ENCODE results near the gene CILP2.

CILP2 gene, protein sequence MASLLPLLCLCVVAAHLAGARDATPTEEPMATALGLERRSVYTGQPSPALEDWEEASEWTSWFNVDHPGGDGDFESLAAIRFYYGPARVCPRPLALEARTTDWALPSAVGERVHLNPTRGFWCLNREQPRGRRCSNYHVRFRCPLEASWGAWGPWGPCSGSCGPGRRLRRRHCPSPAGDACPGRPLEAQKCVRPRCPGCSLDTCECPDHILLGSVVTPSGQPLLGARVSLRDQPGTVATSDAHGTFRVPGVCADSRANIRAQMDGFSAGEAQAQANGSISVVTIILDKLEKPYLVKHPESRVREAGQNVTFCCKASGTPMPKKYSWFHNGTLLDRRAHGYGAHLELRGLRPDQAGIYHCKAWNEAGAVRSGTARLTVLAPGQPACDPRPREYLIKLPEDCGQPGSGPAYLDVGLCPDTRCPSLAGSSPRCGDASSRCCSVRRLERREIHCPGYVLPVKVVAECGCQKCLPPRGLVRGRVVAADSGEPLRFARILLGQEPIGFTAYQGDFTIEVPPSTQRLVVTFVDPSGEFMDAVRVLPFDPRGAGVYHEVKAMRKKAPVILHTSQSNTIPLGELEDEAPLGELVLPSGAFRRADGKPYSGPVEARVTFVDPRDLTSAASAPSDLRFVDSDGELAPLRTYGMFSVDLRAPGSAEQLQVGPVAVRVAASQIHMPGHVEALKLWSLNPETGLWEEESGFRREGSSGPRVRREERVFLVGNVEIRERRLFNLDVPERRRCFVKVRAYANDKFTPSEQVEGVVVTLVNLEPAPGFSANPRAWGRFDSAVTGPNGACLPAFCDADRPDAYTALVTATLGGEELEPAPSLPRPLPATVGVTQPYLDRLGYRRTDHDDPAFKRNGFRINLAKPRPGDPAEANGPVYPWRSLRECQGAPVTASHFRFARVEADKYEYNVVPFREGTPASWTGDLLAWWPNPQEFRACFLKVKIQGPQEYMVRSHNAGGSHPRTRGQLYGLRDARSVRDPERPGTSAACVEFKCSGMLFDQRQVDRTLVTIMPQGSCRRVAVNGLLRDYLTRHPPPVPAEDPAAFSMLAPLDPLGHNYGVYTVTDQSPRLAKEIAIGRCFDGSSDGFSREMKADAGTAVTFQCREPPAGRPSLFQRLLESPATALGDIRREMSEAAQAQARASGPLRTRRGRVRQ

DNA sequence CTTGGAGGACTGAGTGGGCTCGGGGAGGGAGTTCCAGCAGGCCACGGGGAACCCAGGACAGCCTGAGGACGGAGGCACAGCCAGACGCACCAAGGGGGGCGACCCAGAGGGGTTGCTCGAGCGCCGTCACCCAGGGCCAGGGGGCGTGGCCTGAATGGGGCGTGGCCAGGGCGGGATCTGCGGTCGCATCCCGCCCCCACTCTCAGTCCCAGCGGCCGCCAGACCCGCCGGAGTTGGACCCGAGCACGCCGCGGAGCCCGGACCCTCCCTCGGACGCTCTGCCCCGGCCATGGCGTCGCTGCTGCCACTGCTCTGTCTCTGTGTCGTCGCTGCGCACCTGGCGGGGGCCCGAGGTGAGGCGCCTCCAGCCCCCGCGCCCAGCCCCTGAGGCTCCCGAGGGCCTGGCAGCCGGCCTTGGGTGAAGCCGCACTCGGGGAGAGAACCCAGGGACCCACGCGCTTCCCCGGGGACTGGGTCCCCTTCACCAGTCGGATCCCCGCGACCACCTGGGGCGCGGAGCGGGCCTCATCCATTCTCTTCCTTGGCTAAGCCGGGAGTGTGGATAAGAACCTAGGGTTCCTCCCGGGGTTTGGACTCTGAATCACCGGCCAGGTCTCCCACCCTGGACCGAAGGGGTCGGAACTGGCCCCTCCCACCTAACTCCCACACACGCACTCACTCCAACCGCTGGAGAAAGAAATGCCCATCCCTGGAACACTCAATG lies at the start of gene CILP2:
TSS of gene CILP2 (plus strand) at position 205 of the 724 bp plus-strand sequence. CDS start at position 290, 85 bp downstream.
- no peak for DNase-seq (ENCODE audit: low spot score)

DNA sequence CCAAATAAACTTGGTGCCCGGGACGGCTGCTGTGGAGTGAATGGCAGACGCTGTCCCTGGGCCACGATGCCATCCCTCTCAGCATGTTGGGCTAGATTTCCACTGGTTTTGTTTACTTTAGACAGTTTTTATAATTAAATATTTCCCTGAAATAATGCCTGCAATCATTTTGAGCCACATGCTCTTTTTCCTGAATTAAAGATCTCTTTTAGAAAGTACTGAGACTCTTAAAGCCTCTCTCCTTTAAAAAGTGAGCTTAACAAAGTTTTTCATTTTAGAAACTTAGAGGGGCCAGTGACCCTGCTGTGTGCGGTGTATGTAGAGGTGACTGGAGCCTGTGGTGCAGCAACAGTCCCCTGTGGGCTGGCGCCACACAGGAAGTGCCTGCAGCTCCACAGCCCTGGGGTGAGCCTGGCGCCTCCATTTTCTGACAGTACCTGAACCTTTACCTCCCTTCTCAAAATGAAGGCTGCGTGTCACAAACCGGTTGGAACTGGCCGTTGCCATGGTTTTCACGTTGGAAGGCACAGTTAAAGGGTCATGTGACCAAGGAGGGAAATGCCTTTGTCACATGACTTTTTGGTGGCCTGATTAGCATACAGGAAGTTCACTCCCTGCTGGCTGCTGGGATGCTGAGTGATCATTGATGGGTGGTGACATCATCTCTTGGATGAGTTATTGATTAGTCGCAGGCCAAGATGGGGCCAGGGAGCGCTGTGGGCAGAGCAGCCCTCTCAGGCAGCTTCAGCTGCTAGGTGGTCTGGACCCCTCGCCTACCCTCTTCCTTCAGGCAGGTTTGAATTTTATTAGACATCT lies 49.0 kb upstream of the CILP2 start:
- peak; percentile 96 for DNase-seq (ENCODE audit: low spot score)

DNA sequence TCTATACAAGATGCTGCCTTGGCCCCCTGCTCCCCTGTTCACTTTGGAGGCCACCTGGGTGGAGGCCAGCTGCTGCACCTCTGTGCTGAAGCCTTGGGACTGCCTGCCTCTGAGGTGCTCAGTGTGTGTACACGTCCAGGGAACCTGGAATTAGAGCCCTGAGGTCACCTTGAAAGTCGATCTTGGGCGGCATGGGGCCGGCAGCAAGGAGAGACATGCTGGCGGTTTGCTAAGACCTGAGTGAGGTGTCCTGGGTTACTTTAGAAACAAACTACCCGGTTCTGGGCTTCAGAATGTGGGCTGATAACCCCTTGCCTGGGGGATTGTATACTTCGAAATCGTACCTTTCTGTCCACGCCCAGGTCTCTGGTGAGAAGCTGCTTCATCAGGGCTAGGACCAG lies 48.3 kb upstream of the CILP2 start:
- DNase-seq (ENCODE audit: low spot score), result no peak

DNA sequence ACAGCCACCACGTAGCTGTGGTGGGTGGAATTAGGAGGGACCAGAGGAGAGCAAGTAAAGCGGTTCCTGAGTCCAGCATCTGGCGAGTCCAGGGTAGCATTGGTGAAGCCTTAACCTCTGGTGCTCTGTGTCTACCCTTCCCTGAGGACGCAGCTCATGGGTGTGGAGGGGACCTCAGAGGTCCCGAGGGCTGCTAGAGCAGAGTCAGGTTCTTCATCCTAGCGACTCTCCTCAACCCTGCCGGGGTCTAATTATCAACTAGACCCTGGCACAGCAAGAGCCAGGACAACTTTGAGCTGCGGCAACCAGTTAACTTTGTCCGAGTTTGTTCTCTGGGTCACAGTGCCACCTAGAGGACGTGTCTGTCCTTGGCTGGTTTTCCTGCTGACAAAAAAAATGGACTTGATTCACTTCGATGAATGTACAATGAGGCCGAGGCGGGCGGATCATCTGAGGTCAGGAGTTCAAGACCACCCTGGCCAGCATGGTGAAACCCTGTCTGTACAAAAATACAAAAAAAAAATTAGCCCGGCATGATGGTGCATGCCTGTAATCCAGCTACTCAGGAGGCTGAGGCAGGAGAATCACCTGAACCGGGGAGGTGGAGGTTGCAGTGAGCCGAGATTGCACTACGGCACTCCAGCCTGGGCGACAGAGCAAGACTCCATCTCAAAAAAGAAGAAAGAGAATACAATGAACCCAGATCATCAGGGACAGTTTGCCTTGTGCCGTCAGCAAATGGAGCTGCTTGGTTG lies 47.7 kb upstream of the CILP2 start:
- DNase-seq (ENCODE audit: low spot score), result peak; percentile 86

DNA sequence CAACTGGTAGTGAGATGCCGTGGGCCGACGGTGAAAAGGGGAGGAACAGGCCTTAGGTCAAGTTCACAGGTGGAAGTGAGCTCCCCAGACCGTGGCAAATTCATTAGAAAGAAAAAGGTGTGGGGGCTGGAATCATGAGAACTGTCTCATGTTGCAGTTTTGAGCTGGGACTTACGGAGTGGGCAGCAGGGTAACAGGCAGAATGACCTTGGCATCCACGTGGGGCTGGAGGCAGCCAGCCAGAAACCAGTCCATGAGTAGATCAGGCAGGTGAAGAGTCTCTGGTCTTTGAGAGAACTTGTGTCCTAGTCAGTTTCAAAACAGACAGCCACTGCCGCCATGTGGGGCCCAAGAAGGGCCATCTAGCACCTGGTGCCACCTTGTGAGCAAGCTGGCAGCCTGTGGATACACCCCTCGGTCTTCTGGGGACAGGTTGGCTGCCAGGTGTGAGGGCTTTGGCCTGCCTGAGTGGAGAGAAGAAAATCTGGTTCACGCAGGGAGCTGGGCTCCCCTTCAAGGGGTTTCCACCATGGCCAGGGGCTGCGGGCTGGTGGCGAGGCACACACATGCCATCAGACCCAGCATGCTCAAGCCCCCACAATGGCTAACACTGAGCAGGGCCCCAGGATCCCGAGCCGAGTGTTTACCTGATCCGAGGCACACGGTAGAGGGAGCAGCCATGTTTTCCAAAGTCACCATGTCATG lies 46.6 kb upstream of the CILP2 start:
- no peak for DNase-seq (ENCODE audit: low spot score)

DNA sequence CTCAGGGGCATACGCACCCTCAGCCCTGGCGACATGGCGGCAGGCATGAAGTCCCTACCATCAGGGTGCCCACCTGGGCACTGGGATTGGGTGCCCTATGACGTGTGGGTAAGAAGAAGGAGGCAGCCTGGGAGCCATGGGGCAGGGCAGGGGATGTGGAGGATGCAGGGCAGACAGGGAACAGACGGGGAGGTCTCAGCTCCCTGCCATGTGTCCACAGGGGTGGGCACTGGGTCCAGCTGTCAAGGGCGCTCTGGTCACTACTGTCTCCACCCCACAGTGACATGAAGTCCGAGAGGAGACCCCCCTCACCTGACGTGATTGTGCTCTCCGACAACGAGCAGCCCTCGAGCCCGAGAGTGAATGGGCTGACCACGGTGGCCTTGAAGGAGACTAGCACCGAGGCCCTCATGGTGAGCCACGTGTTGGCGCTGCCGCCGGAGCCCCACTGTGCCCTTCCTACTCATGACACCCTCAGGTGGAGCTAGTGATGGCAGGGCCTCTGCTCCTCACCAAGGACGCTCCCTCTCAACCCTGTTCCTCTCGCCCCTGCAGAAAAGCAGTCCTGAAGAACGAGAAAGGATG lies 45.9 kb upstream of the CILP2 start:
- no peak for DNase-seq (ENCODE audit: low spot score)

DNA sequence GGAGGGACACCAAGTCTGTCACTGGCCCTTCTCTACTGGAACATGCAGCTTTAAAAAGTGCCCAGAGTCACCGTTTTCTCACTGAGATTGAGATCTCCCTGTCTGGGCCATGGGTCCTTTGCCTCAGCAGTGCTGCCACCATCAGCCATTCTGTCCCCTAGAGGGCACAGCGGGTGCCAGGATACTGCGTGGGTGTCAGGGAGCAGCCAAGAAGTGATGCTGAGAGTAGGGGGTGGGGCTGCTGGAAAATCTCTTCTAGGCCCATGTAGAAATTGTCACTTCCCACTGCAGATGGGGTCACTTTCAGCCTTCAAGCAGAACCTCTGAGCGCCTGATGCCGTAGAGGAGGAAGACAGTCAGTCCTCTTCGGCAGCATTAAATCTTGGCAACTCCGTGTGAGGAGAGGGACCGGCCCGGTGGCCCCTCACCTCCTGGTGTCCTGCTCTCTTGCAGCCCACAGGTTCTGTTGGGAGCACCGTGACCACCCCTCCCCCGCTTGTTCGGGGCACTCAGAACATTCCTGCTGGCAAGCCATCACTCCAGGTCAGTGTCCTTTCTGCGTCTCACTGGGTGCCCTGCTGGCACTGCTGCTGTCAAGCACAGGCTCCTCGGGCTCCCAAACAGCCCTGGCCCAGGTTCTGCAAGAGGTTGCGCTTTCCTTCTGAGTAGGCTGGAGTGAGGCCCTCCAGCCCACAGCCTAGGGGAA lies 44.1 kb upstream of the CILP2 start:
- no peak for DNase-seq (ENCODE audit: low spot score)

DNA sequence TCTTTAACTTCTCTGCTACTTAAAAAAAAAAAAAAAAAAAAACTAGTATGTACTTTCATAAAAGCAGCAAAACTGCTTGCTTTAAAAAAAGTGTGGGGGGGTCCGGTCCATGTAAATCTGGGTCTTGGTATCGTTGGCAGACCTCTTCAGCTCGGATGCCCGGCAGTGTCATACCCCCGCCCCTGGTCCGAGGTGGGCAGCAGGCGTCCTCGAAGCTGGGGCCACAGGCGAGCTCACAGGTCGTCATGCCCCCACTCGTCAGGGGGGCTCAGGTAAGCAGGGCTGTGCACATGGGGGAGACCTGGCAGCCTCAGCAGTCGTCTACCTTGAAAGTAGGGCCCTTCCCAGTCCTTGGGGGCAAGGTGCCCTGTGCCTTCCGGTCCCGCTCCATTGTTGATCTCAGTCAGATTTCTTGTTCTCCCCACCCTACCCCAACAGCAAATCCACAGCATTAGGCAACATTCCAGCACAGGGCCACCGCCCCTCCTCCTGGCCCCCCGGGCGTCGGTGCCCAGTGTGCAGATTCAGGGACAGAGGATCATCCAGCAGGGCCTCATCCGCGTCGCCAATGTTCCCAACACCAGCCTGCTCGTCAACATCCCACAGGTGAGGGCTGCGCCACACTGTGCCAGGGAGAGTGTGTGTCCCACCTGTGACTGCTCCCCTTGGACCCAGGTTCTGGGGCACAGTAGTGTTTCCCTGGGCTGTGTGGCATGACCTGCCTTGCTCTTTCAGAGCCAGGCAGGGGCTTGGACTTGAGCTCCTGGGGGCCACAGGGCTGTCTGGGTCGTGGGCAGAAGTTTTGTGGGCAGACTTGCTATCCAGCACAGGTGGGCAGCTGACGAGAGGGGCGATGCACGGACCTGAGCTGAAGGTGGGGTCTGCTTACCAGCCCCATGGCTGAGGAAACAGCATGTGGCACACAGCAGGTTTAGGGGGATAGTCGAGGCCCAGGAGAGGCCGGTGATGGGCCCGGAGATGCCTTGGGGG lies 42.2 kb upstream of the CILP2 start:
- no peak for DNase-seq (ENCODE audit: low spot score)

DNA sequence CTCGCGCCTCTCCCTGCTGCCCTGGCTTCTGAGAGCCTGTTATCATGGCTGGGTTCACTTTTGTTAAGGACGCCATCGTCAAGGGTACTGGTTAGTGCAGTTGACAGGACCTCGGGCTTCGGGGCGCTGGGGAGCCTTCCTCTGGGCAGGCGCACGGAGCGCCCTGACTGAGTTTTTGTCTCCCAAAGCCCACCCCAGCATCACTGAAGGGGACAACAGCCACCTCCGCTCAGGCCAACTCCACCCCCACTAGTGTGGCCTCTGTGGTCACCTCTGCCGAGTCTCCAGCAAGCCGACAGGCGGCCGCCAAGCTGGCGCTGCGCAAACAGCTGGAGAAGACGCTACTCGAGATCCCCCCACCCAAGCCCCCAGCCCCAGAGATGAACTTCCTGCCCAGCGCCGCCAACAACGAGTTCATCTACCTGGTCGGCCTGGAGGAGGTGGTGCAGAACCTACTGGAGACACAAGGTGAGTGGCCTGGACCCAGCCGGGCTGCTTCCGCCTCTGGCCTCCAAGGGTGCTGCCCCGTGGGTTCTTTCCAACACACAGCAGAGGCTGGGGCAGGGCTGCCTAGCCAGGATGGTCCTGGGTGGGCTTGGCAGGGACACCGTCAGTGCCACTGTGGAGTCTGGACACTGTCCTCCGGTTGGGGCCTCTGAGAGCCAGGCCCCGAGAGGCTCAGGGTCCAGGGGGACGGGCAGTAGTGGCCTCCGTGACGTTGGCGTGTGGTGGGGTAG lies 39.6 kb upstream of the CILP2 start:
- no peak for DNase-seq (ENCODE audit: low spot score)

DNA sequence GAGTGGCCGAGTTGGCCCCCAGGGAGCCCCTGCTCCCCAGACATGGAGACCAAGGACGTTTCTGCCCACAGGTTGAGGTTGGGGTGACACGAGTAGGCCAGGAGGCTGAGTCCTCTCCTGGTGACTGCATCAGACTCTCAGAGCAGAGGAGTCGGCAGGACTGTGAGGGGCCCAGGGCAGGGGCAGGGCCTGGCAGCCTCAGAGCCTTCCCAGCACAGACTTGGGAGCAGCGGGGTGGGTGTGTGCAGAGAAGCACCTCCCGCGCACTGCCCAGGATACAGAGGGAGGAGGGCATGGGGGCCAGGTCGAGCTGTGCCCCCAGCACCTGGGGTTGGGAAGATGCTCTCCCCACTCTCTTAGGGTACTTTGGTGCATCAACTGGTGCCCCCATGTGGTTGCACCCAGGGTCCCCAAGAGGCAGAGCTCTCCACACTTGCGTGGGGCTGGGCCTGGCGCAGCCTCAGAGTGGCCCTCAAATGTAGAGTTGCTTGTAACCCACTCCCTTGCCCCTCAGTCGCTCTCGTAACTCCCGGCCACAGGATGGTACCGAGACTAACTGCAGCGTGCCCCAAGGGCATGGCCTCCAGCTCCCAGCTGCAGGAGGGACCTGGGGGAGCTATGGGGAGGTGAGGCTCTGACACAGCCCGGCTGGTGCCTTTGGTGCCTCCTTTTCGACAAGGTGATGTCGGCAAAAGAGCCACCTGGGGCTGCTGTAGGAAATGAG lies 38.6 kb upstream of the CILP2 start:
- DNase-seq (ENCODE audit: low spot score), result no peak

DNA sequence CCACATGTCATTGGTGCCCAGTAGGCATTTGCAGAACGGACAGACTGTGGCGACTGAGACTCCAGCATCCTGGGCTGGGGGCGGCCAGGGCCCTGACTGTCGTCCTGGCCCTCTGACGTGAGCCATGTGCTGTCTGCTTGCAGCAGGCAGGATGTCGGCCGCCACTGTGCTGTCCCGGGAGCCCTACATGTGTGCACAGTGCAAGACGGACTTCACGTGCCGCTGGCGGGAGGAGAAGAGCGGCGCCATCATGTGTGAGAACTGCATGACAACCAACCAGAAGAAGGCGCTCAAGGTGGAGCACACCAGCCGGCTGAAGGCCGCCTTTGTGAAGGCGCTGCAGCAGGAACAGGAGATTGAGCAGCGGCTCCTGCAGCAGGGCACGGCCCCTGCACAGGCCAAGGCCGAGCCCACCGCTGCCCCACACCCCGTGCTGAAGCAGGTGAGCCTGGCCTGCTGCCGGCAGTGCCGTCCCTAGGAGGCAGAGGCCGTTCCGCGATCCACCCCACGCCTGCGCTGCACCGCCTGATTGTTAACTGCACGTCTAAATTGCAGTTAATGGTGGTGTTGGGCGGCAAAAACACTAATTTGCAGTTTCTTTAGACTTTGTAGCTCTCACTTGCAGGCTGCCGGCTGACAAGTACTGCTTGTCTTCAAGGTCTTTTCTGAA lies 37.0 kb upstream of the CILP2 start:
- no peak for DNase-seq (ENCODE audit: low spot score)

DNA sequence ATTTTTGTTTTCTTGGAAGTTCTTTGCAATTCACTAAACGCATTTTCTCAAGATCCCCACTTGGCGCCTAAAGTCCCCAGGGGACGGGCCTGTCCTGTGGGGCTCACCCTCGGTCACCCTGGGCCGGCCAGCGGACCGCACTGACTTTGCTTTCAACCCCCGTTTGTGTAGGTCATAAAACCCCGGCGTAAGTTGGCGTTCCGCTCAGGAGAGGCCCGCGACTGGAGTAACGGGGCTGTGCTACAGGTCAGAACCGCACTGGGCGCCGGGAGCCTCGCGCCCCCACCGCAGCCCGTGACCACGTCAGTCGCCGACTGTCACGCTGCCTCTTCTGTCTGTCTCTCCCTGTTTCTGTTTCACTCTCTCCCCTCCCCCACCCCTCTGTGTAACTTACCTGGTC lies 36.3 kb upstream of the CILP2 start:
- DNase-seq (ENCODE audit: low spot score), result no peak

DNA sequence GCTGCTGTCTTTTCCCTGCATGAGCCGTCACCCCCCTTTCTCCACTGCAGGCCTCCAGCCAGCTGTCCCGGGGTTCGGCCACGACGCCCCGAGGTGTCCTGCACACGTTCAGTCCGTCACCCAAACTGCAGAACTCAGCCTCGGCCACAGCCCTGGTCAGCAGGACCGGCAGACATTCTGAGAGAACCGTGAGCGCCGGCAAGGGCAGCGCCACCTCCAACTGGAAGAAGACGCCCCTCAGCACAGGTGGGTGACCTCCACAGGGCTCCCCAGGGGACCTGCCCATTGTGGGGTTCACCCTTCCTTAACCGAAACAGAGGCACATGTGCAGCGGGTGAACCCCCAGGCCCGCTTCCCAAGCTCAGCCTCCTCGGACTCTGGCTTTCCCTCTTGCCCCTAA lies 35.8 kb upstream of the CILP2 start:
- no peak for DNase-seq (ENCODE audit: low spot score)

DNA sequence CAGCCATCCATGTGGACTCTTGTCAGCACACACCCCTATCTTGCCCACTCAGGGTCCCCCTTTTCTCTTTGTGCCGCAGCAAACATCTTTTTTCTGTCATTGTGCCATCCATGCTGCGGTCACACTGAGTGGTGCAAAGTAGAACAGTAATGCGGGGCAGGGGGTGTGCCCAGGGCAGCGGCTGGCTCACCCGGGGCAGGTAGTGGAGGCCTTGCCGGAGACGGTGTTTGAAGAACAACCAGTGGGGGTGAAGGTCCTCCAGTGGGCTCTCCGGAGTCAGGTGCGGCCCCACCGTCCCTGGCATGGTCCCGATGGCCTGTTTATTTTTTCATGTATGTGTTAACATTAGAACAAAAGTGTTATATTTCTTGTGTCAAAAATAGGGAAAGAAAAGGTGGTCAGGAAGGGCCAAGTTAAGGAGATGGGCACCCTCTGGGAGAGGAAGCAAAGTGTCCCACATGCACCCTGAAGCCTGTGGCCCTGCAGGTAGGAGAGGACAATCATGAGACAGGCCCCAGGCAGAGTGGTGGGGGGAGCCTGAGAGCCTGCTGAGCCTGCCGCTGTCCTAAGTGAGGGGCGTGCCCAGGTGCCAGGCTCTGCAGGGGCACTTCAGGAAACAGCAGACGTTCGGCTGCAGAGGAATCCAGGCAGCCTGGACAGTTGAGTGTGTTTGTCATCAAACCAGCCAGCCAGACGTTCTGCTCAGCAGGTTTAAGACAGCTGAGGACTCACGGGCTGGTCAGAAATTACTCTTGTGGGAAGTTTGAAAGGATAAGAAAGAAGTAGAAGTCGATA lies 35.1 kb upstream of the CILP2 start:
- DNase-seq (ENCODE audit: low spot score), result no peak
